ENCODE measurements around the gene IDH1.

DNA sequence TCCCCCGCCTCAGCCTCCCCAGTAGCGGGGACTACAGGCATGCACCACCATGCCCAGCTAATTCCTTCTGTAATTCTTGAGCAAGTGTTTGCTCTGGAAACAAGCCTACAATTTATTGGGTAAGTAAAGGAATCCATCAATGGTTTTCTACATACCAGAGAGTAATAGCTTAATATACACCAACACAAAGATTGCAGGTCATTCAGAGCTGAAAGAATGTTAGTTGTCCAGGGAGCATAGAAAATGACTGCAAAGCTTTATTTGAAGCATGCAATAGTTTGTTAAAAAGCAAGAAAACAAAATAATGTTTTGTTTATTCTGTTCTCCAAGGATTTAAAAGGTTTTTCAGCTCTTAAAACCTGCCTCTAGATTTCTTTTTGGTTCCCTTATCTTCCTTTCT, 5.6 kb downstream of the IDH1 start:
- TF ChIP-seq, protein P1, sequence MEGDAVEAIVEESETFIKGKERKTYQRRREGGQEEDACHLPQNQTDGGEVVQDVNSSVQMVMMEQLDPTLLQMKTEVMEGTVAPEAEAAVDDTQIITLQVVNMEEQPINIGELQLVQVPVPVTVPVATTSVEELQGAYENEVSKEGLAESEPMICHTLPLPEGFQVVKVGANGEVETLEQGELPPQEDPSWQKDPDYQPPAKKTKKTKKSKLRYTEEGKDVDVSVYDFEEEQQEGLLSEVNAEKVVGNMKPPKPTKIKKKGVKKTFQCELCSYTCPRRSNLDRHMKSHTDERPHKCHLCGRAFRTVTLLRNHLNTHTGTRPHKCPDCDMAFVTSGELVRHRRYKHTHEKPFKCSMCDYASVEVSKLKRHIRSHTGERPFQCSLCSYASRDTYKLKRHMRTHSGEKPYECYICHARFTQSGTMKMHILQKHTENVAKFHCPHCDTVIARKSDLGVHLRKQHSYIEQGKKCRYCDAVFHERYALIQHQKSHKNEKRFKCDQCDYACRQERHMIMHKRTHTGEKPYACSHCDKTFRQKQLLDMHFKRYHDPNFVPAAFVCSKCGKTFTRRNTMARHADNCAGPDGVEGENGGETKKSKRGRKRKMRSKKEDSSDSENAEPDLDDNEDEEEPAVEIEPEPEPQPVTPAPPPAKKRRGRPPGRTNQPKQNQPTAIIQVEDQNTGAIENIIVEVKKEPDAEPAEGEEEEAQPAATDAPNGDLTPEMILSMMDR (IDR thresholded peaks at IDR 0.05): no peak
- TF ChIP-seq, protein P2, sequence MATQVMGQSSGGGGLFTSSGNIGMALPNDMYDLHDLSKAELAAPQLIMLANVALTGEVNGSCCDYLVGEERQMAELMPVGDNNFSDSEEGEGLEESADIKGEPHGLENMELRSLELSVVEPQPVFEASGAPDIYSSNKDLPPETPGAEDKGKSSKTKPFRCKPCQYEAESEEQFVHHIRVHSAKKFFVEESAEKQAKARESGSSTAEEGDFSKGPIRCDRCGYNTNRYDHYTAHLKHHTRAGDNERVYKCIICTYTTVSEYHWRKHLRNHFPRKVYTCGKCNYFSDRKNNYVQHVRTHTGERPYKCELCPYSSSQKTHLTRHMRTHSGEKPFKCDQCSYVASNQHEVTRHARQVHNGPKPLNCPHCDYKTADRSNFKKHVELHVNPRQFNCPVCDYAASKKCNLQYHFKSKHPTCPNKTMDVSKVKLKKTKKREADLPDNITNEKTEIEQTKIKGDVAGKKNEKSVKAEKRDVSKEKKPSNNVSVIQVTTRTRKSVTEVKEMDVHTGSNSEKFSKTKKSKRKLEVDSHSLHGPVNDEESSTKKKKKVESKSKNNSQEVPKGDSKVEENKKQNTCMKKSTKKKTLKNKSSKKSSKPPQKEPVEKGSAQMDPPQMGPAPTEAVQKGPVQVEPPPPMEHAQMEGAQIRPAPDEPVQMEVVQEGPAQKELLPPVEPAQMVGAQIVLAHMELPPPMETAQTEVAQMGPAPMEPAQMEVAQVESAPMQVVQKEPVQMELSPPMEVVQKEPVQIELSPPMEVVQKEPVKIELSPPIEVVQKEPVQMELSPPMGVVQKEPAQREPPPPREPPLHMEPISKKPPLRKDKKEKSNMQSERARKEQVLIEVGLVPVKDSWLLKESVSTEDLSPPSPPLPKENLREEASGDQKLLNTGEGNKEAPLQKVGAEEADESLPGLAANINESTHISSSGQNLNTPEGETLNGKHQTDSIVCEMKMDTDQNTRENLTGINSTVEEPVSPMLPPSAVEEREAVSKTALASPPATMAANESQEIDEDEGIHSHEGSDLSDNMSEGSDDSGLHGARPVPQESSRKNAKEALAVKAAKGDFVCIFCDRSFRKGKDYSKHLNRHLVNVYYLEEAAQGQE (IDR thresholded peaks at IDR 0.05; ENCODE audit: insufficient read depth in 1 of 2, low read depth in 2 of 2, low read length in 1 of 2): no peak
- TF ChIP-seq POLR2AphosphoS5 (IDR thresholded peaks at IDR 0.05; ENCODE audit: low read depth, low read length) (no peak), TCF7L2 (IDR thresholded peaks at IDR 0.05; ENCODE audit: low read depth, low read length) (no peak)

Data from Panc1 (cell line).